ENCODE results near the gene PLEKHF1.

The PLEKHF1 gene, protein sequence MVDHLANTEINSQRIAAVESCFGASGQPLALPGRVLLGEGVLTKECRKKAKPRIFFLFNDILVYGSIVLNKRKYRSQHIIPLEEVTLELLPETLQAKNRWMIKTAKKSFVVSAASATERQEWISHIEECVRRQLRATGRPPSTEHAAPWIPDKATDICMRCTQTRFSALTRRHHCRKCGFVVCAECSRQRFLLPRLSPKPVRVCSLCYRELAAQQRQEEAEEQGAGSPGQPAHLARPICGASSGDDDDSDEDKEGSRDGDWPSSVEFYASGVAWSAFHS

DNA sequence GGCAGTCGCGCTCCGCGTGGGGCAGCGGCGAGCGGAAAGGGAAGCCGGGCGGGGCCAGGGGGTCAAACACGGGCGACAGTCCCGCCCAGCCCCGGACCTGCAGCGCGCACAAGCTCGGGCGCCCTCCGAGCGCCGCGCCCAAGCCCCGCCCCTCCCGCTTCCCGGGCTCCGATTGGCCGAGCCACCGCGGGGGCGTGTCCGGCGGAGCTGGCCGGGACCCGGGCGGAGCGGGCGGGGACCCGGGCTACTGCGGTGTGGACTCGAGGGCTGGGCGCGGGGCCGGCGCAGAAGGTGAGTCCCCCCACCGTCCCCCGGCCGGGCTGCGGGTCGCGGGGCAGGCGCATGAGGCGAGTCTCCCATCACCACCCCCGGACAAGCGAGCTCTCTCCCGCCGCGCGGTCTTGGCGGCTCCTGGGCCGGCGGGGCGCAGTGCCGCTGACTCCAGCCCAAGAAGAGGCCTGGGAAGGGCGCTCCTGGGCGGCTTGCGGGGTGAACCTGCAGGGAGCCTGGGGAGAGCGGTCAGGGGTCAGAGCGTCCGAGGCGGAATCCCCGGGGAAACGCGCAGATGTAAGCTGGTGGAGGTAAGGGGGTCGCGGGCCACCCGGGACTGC is at the start of gene PLEKHF1:
Gene PLEKHF1, plus strand, starts transcription at position 247 of the 611 bp plus-strand sequence. CDS start 8,379 bp downstream, outside the sequence.
- no peaks in the 10 kb centered on the region for H3K9me3 ChIP-seq (ENCODE audit: control insufficient read depth in 5 of 5, low read length in 5 of 5)
- peak within 1 kb of the TSS; percentile 90 for H3K27ac ChIP-seq (ENCODE audit: low read depth, low read length)
- H3K27me3 ChIP-seq (ENCODE audit: control insufficient read depth in 5 of 5, insufficient read depth in 4 of 5, low read length in 5 of 5) = no peaks in the 10 kb centered on the region
- H3K4me1 ChIP-seq (ENCODE audit: control insufficient read depth in 5 of 5, insufficient read depth in 5 of 5, low read length in 5 of 5) = peaks cover 0 to 67% (median 64%) of the 10 kb centered on the region in 5 donors
- H3K4me3 ChIP-seq (ENCODE audit: low read depth in 1 of 5, low read length in 5 of 5) = peak within 1 kb of the TSS; percentile 77 to 94 (median 86)
- H3K9ac ChIP-seq (ENCODE audit: low read length in 5 of 5) = peak within 1 kb of the TSS; percentile 28 to 87 (median 79)
- peaks cover 0 to 5% (median 3%) of the 10 kb centered on the region in 5 donors for H3K36me3 ChIP-seq (ENCODE audit: control insufficient read depth in 5 of 5, insufficient read depth in 5 of 5, low read length in 5 of 5)

GRCh38 chr19:29615891-29616425 is 49.3 kb upstream of the PLEKHF1 start:
- peaks cover 0 to 6% (median under 1%) of the 10 kb centered on the region in 5 donors for H3K4me1 ChIP-seq (ENCODE audit: control insufficient read depth in 5 of 5, insufficient read depth in 5 of 5, low read length in 5 of 5)
- no peak overlapping the region for H3K27ac ChIP-seq (ENCODE audit: low read depth, low read length)
- H3K27me3 ChIP-seq (ENCODE audit: control insufficient read depth in 5 of 5, insufficient read depth in 4 of 5, low read length in 5 of 5) = peaks cover 0 to 7% (median 3%) of the 10 kb centered on the region in 5 donors
- no peaks in the 10 kb centered on the region for H3K9me3 ChIP-seq (ENCODE audit: control insufficient read depth in 5 of 5, low read length in 5 of 5)
- H3K36me3 ChIP-seq (ENCODE audit: control insufficient read depth in 5 of 5, insufficient read depth in 5 of 5, low read length in 5 of 5) = peaks cover 7 to 60% (median 55%) of the 10 kb centered on the region in 5 donors
- H3K4me3 ChIP-seq (ENCODE audit: low read depth in 1 of 5, low read length in 5 of 5) = no peak overlapping the region
- H3K9ac ChIP-seq (ENCODE audit: low read length in 5 of 5) = no peak overlapping the region

DNA sequence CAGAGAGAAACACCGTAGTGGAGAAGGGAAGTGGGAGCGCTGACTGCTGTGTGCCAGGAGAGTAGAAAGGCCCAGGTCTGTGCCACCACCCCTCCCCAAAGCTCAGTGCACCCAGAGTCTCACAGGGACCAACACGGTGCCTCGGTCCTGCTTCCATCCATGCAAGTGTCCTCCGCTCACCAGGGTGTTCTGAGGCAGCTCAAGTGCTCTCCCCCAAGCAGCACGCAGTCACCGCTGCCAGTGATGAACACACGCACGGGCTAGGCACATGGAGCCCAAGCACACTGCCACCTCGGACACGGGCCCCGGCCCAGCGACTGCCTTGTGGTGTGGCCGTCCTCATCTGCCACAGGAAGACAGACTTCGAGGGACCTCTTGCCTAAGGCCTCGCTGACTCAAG is 48.7 kb upstream of the PLEKHF1 start:
- H3K27ac ChIP-seq (ENCODE audit: low read depth, low read length) = no peak overlapping the region
- H3K4me1 ChIP-seq (ENCODE audit: control insufficient read depth in 5 of 5, insufficient read depth in 5 of 5, low read length in 5 of 5) = peaks cover 0 to 6% (median 0%) of the 10 kb centered on the region in 5 donors
- H3K36me3 ChIP-seq (ENCODE audit: control insufficient read depth in 5 of 5, insufficient read depth in 5 of 5, low read length in 5 of 5) = peaks cover 7 to 54% (median 49%) of the 10 kb centered on the region in 5 donors

DNA sequence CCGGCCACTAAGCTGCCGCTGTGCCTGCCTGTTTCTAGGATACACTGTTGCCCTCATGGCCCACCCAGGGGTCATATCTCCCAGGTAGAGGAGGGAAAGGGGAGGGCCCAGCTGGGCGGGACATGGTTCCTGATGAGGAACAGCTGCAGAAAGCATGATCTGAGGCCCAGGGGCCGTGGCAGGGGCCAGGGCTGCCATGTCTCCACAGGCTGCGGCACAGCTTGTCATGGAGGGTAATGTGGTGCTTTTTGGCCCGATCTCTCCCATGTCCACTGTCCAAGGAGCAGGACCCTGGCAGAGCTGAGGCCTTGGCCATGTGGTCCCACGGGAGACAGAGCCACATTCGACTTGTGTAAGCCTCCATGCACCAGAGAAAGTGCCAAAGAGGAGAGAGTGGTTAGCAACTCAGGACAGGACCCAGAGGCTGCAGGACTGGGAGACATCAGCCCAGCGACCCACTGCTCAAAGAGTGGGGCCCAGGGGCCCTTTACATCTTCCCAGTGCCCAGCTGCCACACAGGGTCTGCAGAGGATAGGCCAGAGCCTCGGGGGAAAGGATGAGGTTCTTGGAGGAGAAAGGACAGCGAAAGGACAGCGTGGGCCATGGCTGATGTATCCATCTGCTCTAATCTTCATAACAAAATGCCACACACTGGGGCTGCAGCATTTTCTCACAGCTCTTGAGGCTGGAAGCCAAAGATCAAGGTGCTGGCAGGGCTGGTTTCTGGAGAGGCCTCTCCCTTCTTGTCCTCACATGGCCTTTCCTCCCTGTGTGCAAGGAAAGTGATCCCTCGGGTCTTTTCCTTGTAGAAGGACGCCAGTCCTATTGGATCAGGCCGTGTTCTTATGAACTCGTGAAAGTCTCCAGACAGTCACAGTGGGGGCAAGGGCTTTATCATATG is 47.6 kb upstream of the PLEKHF1 start:
- no peak overlapping the region for H3K4me3 ChIP-seq (ENCODE audit: low read depth in 1 of 5, low read length in 5 of 5)
- H3K27ac ChIP-seq (ENCODE audit: low read depth, low read length) = no peak overlapping the region
- no peaks in the 10 kb centered on the region for H3K9me3 ChIP-seq (ENCODE audit: control insufficient read depth in 5 of 5, low read length in 5 of 5)
- peaks cover 0 to 6% (median 0%) of the 10 kb centered on the region in 5 donors for H3K4me1 ChIP-seq (ENCODE audit: control insufficient read depth in 5 of 5, insufficient read depth in 5 of 5, low read length in 5 of 5)
- peaks cover 7 to 44% (median 38%) of the 10 kb centered on the region in 5 donors for H3K36me3 ChIP-seq (ENCODE audit: control insufficient read depth in 5 of 5, insufficient read depth in 5 of 5, low read length in 5 of 5)
- H3K27me3 ChIP-seq (ENCODE audit: control insufficient read depth in 5 of 5, insufficient read depth in 4 of 5, low read length in 5 of 5) = peaks cover 3 to 15% (median 6%) of the 10 kb centered on the region in 5 donors
- no peak overlapping the region for H3K9ac ChIP-seq (ENCODE audit: low read length in 5 of 5)

More for the DNA sequence above, 48.7 kb upstream of the PLEKHF1 start:
- Histone ChIP-seq H3K9me3 (ENCODE audit: control insufficient read depth in 5 of 5, low read length in 5 of 5) (no peaks in the 10 kb centered on the region), H3K27me3 (ENCODE audit: control insufficient read depth in 5 of 5, insufficient read depth in 4 of 5, low read length in 5 of 5) (peaks cover 0 to 10% (median 5%) of the 10 kb centered on the region in 5 donors), H3K4me3 (ENCODE audit: low read depth in 1 of 5, low read length in 5 of 5) (no peak overlapping the region), H3K9ac (ENCODE audit: low read length in 5 of 5) (no peak overlapping the region)

DNA sequence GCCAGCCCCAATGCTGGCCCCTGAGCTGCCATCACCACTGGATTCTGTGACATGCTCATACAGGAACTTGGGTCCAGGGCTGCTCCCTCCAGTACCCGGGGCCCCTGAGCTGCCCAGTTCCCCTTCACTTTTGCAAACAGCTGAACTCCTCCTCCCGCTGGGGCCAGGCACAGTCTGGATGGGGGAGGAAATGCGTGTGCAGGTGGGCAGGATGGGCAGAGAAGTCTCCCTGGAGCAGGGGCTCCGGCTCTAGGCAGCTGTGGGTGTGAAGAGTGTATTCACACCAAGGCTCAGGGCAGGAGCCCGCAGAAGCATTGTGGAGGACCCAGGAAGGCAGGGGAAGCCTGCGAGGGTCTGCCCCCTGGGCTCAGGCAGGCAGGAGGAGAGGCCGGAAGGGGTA is 46.8 kb upstream of the PLEKHF1 start:
- Histone ChIP-seq H3K4me1 (ENCODE audit: control insufficient read depth in 5 of 5, insufficient read depth in 5 of 5, low read length in 5 of 5) (peaks cover 0 to 6% (median 0%) of the 10 kb centered on the region in 5 donors), H3K4me3 (ENCODE audit: low read depth in 1 of 5, low read length in 5 of 5) (no peak overlapping the region), H3K27ac (ENCODE audit: low read depth, low read length) (no peak overlapping the region), H3K9ac (ENCODE audit: low read length in 5 of 5) (no peak overlapping the region), H3K9me3 (ENCODE audit: control insufficient read depth in 5 of 5, low read length in 5 of 5) (no peaks in the 10 kb centered on the region), H3K27me3 (ENCODE audit: control insufficient read depth in 5 of 5, insufficient read depth in 4 of 5, low read length in 5 of 5) (peaks cover 3 to 18% (median 6%) of the 10 kb centered on the region in 5 donors), H3K36me3 (ENCODE audit: control insufficient read depth in 5 of 5, insufficient read depth in 5 of 5, low read length in 5 of 5) (peaks cover 7 to 36% (median 30%) of the 10 kb centered on the region in 5 donors)

DNA sequence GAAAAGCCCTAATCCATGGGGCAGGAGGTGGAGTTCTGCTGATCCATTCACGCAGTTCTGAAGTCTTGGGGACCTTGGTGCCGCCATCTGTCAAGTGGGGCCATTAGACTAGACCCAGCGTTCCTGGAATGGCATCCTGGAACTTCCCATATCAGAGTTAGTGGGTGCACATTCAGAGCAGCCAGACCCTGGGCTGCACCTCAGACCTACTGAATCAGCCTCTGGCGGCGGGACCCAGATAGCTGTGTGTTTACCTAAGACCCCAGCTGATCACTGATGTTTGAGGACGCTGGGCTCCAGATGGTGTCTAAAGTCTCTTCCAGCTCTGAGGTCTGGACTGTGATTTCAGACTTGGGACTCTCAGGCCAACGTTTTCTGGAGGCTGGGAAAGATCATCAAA is 46.4 kb upstream of the PLEKHF1 start:
- no peak overlapping the region for H3K27ac ChIP-seq (ENCODE audit: low read depth, low read length)
- peaks cover 7 to 31% (median 26%) of the 10 kb centered on the region in 5 donors for H3K36me3 ChIP-seq (ENCODE audit: control insufficient read depth in 5 of 5, insufficient read depth in 5 of 5, low read length in 5 of 5)
- H3K9me3 ChIP-seq (ENCODE audit: control insufficient read depth in 5 of 5, low read length in 5 of 5) = no peaks in the 10 kb centered on the region
- no peak overlapping the region for H3K9ac ChIP-seq (ENCODE audit: low read length in 5 of 5)
- H3K4me3 ChIP-seq (ENCODE audit: low read depth in 1 of 5, low read length in 5 of 5) = no peak overlapping the region
- H3K27me3 ChIP-seq (ENCODE audit: control insufficient read depth in 5 of 5, insufficient read depth in 4 of 5, low read length in 5 of 5) = peaks cover 3 to 18% (median 8%) of the 10 kb centered on the region in 5 donors
- H3K4me1 ChIP-seq (ENCODE audit: control insufficient read depth in 5 of 5, insufficient read depth in 5 of 5, low read length in 5 of 5) = peaks cover 0 to 6% (median 0%) of the 10 kb centered on the region in 5 donors

GRCh38 chr19:29620931-29621351 is 44.3 kb upstream of the PLEKHF1 start:
- H3K4me3 ChIP-seq (ENCODE audit: low read depth in 1 of 5, low read length in 5 of 5) = no peak overlapping the region
- H3K27ac ChIP-seq (ENCODE audit: low read depth, low read length) = no peak overlapping the region
- peaks cover 3 to 18% (median 8%) of the 10 kb centered on the region in 5 donors for H3K27me3 ChIP-seq (ENCODE audit: control insufficient read depth in 5 of 5, insufficient read depth in 4 of 5, low read length in 5 of 5)
- no peak overlapping the region for H3K9ac ChIP-seq (ENCODE audit: low read length in 5 of 5)
- peaks cover 0 to 11% (median 8%) of the 10 kb centered on the region in 5 donors for H3K36me3 ChIP-seq (ENCODE audit: control insufficient read depth in 5 of 5, insufficient read depth in 5 of 5, low read length in 5 of 5)
- no peaks in the 10 kb centered on the region for H3K9me3 ChIP-seq (ENCODE audit: control insufficient read depth in 5 of 5, low read length in 5 of 5)
- H3K4me1 ChIP-seq (ENCODE audit: control insufficient read depth in 5 of 5, insufficient read depth in 5 of 5, low read length in 5 of 5) = peaks cover 0 to 6% (median 0%) of the 10 kb centered on the region in 5 donors

DNA sequence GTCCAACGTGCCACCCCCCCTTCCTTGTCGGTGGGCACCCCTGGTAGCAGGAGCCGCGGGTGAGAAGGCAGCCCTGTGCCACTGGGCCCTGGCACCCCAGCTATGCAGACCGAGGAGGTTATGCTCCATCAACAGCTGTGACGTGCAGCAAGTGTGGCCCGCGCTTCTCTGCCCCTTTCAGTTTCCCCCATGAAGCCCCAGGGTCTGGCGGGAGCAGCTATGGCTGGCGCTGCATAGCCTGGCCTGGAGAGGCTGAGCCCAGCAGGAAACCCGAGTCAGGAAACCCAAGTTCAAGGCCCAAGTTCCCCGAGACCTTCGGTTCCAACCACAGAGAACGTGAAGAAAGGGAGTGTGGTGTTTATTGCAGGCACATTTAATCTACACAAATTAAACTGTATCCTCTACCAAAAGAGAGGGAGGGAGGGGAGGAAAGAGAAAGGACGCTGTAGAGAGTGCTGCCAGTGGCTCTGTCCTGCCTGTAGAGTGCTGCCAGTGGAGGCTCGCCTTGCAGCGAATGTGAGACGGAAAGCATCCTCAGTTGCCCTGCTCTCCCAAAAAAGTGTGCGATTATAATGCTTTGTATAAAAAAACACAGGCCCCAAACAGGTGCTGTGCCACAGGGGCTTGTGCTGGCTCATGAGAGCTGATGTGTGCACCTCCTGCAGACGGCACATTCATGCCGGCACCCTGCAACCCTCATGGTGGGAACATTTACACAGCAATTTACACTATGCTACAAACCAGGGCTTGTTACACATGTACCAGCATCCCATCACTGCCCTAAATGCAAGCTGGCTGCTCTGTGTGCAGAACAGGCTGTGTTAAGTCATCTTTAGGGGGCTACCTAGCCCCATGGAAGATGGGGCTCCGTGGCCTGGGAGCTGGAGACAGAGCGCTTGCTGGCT is 42.8 kb upstream of the PLEKHF1 start:
- H3K4me1 ChIP-seq (ENCODE audit: control insufficient read depth in 5 of 5, insufficient read depth in 5 of 5, low read length in 5 of 5) = peaks cover 0 to 5% (median 0%) of the 10 kb centered on the region in 5 donors
- no peaks in the 10 kb centered on the region for H3K36me3 ChIP-seq (ENCODE audit: control insufficient read depth in 5 of 5, insufficient read depth in 5 of 5, low read length in 5 of 5)
- no peak overlapping the region for H3K9ac ChIP-seq (ENCODE audit: low read length in 5 of 5)
- peaks cover 3 to 18% (median 8%) of the 10 kb centered on the region in 5 donors for H3K27me3 ChIP-seq (ENCODE audit: control insufficient read depth in 5 of 5, insufficient read depth in 4 of 5, low read length in 5 of 5)
- H3K4me3 ChIP-seq (ENCODE audit: low read depth in 1 of 5, low read length in 5 of 5) = no peak overlapping the region
- H3K9me3 ChIP-seq (ENCODE audit: control insufficient read depth in 5 of 5, low read length in 5 of 5) = no peaks in the 10 kb centered on the region
- no peak overlapping the region for H3K27ac ChIP-seq (ENCODE audit: low read depth, low read length)
